Measurements from ENCODE around the gene AZGP1. TPM values are rescaled to one million over a fixed set of nuclear protein-coding genes. Genes with fewer than 3 reads are reported as not detected.
"Not testable (repeated sequence)": the region's sequence is repeated elsewhere in the genome, so short reads cannot be mapped to it uniquely, and the experiment has no call there.

Gene AZGP1
- total RNA-seq, 4 donors from 2014 or later = 2.6 to 10.3 (median 4.2) TPM; not detected in 1

DNA sequence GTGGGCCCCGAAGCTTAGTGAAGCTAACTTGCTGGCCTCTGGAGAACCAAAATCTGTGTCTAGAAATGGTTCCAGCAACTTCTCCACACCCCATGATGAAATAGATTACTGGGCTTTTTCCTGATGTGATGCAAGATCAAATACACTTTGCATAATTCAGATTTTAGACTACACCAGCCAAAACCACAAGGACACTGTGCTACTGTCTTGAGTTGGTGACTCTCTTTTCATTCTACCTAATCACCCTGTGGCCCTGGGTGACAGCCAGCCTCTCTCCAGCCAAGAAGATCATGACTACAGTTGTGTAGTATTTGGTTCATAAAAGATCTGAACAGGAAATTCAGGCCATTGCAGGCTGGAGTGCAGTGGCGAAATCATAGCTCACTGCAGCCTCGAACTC lies 22.2 kb downstream of the AZGP1 start:
- Histone ChIP-seq H3K4me3 (no peak overlapping the region), H3K36me3 (no peaks in the 10 kb centered on the region), H3K9me3 (no peaks in the 10 kb centered on the region), H3K27ac (no peak overlapping the region), H3K27me3 (peaks cover 0 to 4% (median 2%) of the 10 kb centered on the region in 3 donors), H3K4me1 (no peaks in the 10 kb centered on the region)
- in situ Hi-C loops (cut with MboI; ENCODE audit: low sequenced_read_pairs in 4 of 4) (no loop called here), intact Hi-C loops (cut with DNase I; ENCODE audit: low total_unique reads) (no loop called here)
- no peak for TF ChIP-seq POLR2A (IDR thresholded peaks at IDR 0.05)
- TF ChIP-seq, protein P1, sequence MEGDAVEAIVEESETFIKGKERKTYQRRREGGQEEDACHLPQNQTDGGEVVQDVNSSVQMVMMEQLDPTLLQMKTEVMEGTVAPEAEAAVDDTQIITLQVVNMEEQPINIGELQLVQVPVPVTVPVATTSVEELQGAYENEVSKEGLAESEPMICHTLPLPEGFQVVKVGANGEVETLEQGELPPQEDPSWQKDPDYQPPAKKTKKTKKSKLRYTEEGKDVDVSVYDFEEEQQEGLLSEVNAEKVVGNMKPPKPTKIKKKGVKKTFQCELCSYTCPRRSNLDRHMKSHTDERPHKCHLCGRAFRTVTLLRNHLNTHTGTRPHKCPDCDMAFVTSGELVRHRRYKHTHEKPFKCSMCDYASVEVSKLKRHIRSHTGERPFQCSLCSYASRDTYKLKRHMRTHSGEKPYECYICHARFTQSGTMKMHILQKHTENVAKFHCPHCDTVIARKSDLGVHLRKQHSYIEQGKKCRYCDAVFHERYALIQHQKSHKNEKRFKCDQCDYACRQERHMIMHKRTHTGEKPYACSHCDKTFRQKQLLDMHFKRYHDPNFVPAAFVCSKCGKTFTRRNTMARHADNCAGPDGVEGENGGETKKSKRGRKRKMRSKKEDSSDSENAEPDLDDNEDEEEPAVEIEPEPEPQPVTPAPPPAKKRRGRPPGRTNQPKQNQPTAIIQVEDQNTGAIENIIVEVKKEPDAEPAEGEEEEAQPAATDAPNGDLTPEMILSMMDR (IDR thresholded peaks at IDR 0.05 in 4 of 5, conservative IDR thresholded peaks at IDR 0.05 in 1 of 5) = no peak
- DNase-seq = peak; percentile 26 to 62
- peak; percentile 74 to 77 for ATAC-seq

DNA sequence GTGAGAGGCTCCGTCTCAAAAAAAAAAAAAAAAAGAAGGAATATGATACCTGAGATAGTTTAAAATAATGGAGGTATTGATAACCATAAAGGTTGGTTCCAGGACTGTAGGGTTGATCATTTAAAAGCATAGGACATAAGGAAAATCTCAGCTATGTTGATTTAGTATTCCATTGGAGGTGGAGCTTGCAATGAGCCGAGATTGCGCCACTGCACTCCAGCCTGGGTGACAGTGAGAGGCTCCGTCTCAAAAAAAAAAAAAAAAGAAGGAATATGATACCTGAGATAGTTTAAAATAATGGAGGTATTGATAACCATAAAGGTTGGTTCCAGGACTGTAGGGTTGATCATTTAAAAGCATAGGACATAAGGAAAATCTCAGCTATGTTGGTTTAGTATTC lies 23.2 kb downstream of the AZGP1 start:
- ATAC-seq; in situ Hi-C loops (cut with MboI; ENCODE audit: low sequenced_read_pairs in 4 of 4); H3K9me3 ChIP-seq; H3K4me3 ChIP-seq; intact Hi-C loops (cut with DNase I; ENCODE audit: low total_unique reads); DNase-seq; H3K4me1 ChIP-seq; H3K36me3 ChIP-seq; H3K27ac ChIP-seq; H3K27me3 ChIP-seq: not testable (repeated sequence)

DNA sequence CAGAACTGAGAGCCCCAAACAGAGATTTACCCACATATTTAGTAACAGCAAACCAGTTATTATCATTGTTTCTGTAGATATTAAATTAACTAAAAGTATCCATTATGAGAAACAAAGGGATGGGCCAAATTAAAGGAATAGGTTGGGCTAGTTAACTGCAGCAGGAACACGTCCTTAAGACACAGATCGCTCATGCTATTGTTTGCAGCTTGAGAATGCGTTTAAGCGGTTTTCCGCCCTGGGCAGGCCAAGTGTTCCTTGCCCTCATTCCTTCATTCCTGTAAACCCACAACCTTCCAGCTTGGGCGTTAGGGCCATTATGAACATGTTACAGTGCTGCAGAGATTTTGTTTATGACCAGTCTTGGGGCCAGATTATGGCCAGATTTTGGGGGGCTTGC lies 25.0 kb downstream of the AZGP1 start:
- H3K36me3 ChIP-seq; ATAC-seq; H3K4me1 ChIP-seq; in situ Hi-C loops (cut with MboI; ENCODE audit: low sequenced_read_pairs in 4 of 4); H3K4me3 ChIP-seq; H3K27me3 ChIP-seq; intact Hi-C loops (cut with DNase I; ENCODE audit: low total_unique reads); H3K9me3 ChIP-seq; H3K27ac ChIP-seq; DNase-seq: not testable (repeated sequence)

DNA sequence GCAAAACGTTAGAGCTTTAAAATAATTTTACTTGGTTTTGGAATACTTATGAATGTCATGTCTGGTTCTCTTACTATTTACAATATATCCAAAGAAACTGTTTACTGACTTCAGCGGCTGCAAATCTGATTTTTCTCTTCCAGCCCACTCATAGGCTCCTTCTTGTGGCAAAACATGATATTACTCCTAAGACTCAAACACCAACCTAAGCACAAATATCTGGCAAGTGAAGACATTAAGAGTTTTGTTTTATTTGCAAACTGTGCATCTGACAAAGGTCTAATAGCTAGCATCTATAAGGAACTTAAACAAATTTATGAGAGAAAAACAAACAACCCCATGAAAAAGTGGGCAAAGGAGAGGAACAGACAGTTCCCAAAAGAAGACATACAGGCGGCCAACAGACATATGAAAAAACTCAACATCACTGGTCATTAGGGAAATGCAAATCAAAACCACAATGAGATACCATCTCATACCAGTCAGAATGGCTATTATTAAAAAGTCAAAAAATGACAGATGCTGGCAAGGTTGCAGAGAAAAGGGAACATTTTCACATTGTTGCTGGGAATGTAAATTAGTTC lies 26.1 kb downstream of the AZGP1 start:
- Histone ChIP-seq H3K9me3 (no peaks in the 10 kb centered on the region), H3K36me3 (no peaks in the 10 kb centered on the region), H3K27me3 (peaks cover 0 to 8% (median 3%) of the 10 kb centered on the region in 3 donors), H3K4me1 (no peaks in the 10 kb centered on the region), H3K27ac (no peak overlapping the region), H3K4me3 (no peak overlapping the region)
- TF ChIP-seq, protein P1 (IDR thresholded peaks at IDR 0.05 in 4 of 5, conservative IDR thresholded peaks at IDR 0.05 in 1 of 5) = peak in 1 of 5 experiments; percentile 12
- TF ChIP-seq POLR2A (IDR thresholded peaks at IDR 0.05) = no peak
- ATAC-seq (no peak), DNase-seq (no peak)
- in situ Hi-C loops (cut with MboI; ENCODE audit: low sequenced_read_pairs in 4 of 4) = no loop called here
- intact Hi-C loops (cut with DNase I; ENCODE audit: low total_unique reads) = no loop called here

DNA sequence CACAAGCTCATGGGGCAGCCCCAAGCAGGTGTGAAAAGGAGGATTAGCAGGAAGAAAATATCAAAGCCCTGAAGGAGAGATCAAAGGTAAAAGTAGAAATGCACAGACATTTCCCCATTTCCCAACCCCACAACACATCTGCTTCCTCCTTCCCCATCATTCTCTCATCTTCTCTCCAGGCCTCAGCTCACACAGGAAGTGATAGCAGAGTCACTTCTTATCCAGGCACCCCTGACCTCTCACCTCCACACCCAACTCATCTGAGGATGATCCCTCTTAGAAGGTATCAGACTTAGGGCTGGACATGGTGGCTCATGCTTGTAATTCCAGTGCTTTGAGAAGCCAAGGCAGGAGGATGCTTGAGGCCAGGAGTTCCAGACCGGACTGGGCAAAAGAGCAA lies 28.2 kb downstream of the AZGP1 start:
- H3K36me3 ChIP-seq = no peaks in the 10 kb centered on the region
- intact Hi-C loops (cut with DNase I; ENCODE audit: low total_unique reads) = no loop called here

More for the DNA sequence above, 28.2 kb downstream of the AZGP1 start:
- ATAC-seq = no peak
- peaks cover 0 to 8% (median 8%) of the 10 kb centered on the region in 3 donors for H3K27me3 ChIP-seq
- in situ Hi-C loops (cut with MboI; ENCODE audit: low sequenced_read_pairs in 4 of 4) = no loop called here
- H3K4me3 ChIP-seq = no peak overlapping the region
- H3K9me3 ChIP-seq = no peaks in the 10 kb centered on the region
- no peak for DNase-seq
- no peak overlapping the region for H3K27ac ChIP-seq
- no peaks in the 10 kb centered on the region for H3K4me1 ChIP-seq
- TF ChIP-seq POLR2A (IDR thresholded peaks at IDR 0.05) = no peak
- TF ChIP-seq, protein P1 (IDR thresholded peaks at IDR 0.05 in 4 of 5, conservative IDR thresholded peaks at IDR 0.05 in 1 of 5) = no peak

All from gastrocnemius medialis (tissue), 4 donors.